Measurements from ENCODE around the gene ACVR1.
"Not testable (repeated sequence)": the region's sequence is repeated elsewhere in the genome, so short reads cannot be mapped to it uniquely, and the experiment has no call there.

The ACVR1 gene

DNA sequence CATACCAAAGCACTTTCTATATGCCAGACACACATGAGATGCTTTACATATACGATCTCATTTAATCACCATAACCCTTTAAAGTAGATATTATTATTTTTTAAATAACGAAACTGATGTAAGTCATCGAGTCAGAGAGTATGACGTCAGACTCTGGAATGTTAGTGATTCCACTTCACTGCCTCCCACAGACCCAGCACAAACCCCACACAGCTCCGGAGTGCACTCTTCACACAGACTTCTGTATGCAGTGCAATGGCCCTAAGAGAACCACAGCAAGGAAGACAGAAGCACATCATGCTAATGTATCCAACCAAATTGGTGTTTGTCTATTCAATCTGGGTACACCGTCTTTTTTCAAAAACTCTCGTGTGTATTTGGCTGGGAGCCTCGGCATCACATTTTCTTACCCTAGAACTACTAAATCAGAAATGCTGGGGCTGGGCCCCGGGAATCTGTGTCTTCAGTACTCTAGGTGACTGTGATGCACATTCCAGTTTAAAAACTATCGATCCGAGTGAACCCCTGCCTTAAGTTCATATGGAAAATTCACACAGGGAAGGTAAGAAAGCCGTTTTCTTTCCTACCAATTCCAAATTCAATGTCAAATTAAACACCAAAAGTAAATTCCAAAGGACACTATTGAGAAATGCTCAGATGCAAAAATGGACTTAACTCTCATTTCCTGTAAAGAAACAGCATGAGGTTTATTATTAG, 129.7 kb downstream of the ACVR1 start:
- in situ Hi-C loops (cut with HindIII; ENCODE audit: low pct_unique_long_range_greater_than_20kb, low sequenced_read_pairs): no loop called here
- TF ChIP-seq JUND (IDR thresholded peaks at IDR 0.05; ENCODE audit: low read depth): no peak
- no peak for DNase-seq (ENCODE audit: low read depth in 1 of 2, low spot score in 1 of 2)

DNA sequence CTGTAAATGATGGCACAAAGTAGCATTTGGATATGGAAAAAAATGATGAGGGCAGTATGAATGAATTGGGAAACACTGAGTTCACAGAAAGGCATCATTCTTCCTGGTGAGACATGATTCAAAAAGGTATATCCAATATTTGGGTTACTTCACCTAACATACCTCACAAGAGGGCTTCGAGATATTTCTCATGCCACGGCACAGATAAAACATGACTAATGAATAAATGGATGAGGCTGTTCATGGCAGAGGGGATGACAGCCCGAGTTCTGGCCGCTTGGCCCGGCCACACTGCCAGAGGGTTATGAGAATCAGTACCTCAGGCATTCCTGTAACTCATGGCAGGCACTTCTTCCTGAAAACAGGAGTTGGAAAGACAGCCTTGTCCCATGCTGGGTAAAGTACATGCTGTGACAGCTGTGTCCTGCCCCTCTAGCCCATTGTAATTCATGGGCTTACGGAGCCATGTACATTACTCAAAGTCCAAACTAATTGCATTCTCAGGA, 131.5 kb downstream of the ACVR1 start:
- no peak for TF ChIP-seq JUND (IDR thresholded peaks at IDR 0.05; ENCODE audit: low read depth)
- no peak for DNase-seq (ENCODE audit: low read depth in 1 of 2, low spot score in 1 of 2)
- in situ Hi-C loops (cut with HindIII; ENCODE audit: low pct_unique_long_range_greater_than_20kb, low sequenced_read_pairs): no loop called here

DNA sequence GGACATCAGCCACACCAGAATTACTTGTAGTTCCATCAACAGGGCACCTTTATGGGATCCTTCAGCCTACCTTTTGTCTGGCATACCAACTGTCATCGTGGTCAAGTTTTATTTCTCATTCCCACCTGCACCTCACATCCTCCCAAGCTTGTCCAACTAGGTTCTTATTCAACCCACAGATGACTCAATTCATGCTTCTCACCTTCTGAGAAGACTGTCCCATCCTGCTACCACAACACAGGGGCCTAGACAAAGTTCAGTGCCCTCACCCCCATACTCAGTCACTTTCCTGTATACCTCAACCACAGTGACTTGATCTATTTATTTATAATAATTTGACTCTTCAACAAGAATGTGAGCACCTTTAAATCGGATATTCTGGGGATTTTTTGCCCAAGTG, 133.1 kb downstream of the ACVR1 start:
- no peak for TF ChIP-seq JUND (IDR thresholded peaks at IDR 0.05; ENCODE audit: low read depth)
- in situ Hi-C loops (cut with HindIII; ENCODE audit: low pct_unique_long_range_greater_than_20kb, low sequenced_read_pairs): no loop called here
- no peak for DNase-seq (ENCODE audit: low read depth in 1 of 2, low spot score in 1 of 2)

DNA sequence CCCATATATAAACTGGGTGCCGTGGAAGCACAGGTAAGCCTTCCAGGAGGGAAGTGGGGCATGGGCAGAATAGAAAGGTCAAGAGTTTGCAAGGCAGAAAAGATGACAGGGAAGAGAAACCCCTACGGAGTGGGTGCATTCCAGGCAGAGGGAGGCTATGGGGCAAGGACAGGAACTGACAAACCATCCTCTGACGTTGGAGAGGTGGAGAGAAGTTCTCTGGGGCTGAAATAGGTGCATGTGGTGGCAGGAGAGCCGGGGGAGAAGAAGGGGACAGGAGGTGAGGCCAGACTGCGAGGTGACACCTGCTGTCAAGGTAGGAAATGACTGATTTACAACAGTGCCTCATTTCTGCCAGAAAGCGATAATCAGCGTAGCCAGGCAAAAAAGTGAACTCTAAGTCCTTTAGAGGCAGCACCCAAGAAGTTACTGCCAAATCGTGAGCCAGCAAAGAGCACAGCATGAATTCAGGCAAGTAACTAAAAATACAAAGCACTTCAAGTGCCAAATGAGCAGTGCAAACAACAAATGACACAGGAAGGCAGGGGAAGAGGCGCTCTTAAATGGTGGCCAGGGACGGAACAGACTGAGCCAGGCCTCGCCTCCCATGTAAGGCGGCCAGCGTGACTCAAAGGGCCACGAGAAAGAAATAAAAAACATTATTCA, 134.2 kb downstream of the ACVR1 start:
- TF ChIP-seq JUND (IDR thresholded peaks at IDR 0.05; ENCODE audit: low read depth): no peak
- in situ Hi-C loops (cut with HindIII; ENCODE audit: low pct_unique_long_range_greater_than_20kb, low sequenced_read_pairs): no loop called here
- no peak for DNase-seq (ENCODE audit: low read depth in 1 of 2, low spot score in 1 of 2)

DNA sequence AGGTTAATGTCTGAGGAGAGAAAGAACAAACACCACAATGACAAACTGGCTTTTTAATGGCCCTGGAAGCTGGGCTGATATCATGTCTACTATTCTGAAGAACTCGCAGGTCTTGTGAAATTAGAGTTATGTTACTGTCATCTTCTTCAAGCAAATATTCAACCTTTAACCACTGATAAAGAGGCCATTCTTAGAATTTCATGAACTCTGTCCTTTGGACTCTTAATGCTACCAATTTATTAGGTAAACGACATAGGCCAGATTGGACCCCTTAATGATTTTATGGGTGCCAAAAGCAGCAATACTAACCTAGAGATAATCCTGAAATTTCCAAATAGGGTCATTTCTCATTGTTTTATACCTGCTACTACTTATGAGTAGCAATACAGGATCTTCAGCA, 138.5 kb downstream of the ACVR1 start:
- no peak for TF ChIP-seq JUND (IDR thresholded peaks at IDR 0.05; ENCODE audit: low read depth)
- in situ Hi-C loops (cut with HindIII; ENCODE audit: low pct_unique_long_range_greater_than_20kb, low sequenced_read_pairs): no loop called here
- DNase-seq (ENCODE audit: low read depth in 1 of 2, low spot score in 1 of 2): no peak

DNA sequence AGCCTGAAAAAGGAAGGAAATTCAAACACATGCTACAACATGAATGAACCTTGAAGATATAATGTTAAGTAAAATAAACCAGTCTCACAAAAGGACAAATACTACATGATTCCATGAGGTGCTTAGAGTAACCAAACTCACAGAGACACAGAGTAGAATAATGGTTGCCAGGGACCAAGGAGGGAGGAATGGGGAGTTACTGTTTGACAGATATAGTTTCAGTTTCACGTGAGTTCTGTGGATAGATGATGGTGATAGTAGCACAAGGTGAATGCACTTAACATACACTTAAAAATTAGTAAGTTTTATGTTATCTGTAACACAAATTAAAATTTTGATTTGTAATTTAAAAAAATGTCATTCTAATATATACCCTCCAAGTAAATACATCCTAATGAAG, 140.6 kb downstream of the ACVR1 start:
- TF ChIP-seq JUND (IDR thresholded peaks at IDR 0.05; ENCODE audit: low read depth): no peak
- no peak for DNase-seq (ENCODE audit: low read depth in 1 of 2, low spot score in 1 of 2)
- in situ Hi-C loops (cut with HindIII; ENCODE audit: low pct_unique_long_range_greater_than_20kb, low sequenced_read_pairs): no loop called here

DNA sequence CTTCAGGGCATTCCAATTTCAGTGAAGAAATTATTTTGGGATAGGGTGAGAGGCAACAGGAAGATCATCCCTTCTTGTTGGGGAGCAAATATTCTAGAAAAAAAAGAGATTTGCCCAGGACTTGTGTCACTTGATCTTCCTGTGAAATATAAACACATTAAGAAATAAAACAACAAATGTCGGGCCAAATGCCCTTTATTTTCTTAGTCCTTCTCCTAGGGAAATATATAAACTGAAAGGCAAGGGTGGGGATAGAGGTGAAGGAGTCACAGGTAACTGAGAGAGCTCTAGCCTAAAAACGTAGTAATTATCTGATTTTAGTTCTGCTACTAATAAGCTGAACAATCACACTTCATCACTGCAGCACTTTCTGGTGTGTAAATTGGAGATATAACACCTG, 142.9 kb downstream of the ACVR1 start:
- DNase-seq (ENCODE audit: low read depth in 1 of 2, low spot score in 1 of 2): no peak
- in situ Hi-C loops (cut with HindIII; ENCODE audit: low pct_unique_long_range_greater_than_20kb, low sequenced_read_pairs): no loop called here
- TF ChIP-seq JUND (IDR thresholded peaks at IDR 0.05; ENCODE audit: low read depth): no peak

DNA sequence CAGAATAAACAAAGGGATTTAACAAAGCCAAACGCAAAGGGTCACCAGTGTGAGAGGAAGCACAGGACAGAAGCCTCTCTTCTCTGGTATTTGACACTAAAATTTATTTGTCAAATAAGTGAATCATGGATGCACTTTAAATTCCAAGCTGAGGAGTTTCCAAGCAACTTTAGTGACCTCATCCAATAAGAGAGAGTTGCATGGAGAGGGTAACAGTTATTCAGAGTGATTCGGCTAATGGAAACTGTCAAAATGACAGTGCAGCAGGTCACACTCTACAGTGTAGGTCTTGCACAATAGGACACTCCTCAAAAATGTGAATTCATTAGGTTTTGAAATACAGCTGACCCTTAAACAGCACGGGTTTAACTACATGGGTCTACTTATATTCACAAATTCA, 143.5 kb downstream of the ACVR1 start:
- no peak for TF ChIP-seq JUND (IDR thresholded peaks at IDR 0.05; ENCODE audit: low read depth)
- no peak for DNase-seq (ENCODE audit: low read depth in 1 of 2, low spot score in 1 of 2)
- in situ Hi-C loops (cut with HindIII; ENCODE audit: low pct_unique_long_range_greater_than_20kb, low sequenced_read_pairs): no loop called here

DNA sequence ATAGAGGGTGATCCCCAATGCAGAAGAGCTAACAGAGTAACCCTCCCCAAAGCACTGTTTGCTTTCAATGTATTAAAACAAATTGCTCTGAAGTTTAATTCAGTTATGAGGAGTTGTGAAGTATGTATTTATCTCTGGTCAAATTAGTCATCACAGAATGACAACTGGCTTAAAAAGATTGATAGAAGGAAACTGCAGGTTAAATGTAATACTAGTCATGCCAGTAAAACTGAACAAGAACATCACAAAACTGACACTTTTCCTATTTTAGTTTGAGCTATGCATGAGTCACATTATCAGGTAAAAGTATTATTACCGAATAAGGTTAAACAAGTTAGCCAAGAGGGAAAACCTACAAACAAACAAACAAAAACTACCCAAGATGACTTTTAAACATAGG, 148.4 kb downstream of the ACVR1 start:
- DNase-seq (ENCODE audit: low read depth in 1 of 2, low spot score in 1 of 2): no peak
- in situ Hi-C loops (cut with HindIII; ENCODE audit: low pct_unique_long_range_greater_than_20kb, low sequenced_read_pairs): no loop called here
- no peak for TF ChIP-seq JUND (IDR thresholded peaks at IDR 0.05; ENCODE audit: low read depth)

DNA sequence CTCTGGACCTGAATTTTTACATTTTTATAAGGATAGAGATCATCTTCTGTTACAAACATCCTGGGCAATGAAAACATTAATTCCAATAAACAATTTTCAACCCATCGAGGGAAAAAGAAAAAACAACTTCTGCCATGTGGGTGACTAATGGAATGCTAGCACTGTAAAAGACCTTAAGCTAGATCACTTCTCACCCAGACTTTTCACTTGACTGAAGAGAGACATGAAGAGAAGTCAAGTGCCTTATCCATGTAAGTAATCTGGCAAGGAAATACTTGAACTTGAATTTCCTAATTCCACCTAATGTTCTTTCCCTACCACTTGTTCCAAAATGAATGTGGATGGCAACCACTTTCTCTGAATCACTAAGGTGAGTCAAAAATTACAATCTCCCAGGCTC, 149.2 kb downstream of the ACVR1 start:
- DNase-seq (ENCODE audit: low read depth in 1 of 2, low spot score in 1 of 2): no peak
- TF ChIP-seq JUND (IDR thresholded peaks at IDR 0.05; ENCODE audit: low read depth): no peak
- in situ Hi-C loops (cut with HindIII; ENCODE audit: low pct_unique_long_range_greater_than_20kb, low sequenced_read_pairs): no loop called here

DNA sequence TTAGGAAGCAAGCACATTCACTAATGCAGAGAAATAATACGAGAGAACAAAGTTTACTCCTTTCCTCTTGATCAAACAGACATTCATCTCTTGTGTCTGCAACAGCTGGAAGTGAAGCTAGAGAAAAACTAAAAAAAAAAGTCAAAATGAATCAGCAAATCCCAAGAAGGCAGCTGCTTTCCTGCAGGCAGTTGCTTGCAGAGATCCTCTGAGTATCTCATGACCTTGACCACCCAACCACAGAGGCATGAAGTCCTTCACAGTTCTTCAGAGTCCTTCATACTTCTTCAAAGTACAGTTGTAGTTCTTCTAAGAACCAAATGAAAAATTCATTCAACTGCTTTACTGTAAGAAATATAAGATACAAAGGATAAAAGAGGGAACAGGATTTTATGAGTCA, 150.3 kb downstream of the ACVR1 start:
- DNase-seq (ENCODE audit: low read depth in 1 of 2, low spot score in 1 of 2): no peak
- in situ Hi-C loops (cut with HindIII; ENCODE audit: low pct_unique_long_range_greater_than_20kb, low sequenced_read_pairs): no loop called here
- TF ChIP-seq JUND (IDR thresholded peaks at IDR 0.05; ENCODE audit: low read depth): no peak

DNA sequence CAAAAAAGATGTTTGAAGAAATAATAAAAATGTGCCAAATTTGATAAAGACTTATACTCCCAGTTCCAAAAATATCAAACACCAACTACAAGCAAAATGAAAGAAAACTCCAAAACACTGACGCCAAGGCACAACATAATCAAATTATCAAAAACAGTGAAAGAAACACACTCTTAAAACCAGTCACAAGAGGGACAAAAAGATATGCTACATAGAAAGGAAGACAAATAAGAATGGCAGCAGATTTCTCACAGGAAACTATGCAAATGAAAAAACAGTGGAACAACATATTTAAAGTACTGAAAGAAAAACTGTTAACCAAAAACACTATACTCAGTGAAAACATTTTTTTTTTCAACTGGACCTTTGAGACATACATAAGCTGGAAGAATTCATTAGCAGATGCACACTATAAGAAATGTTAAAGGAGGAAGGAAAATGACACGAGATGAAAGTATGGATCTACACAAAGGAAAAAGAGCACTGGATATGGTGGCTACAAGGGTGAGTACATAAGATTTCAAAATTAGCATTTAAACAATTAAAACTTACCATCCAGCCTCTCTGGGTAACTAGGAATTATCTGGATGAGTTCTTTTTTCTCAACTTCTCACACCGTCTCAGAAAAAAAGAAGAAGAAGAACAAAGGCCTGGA, 153.4 kb downstream of the ACVR1 start:
- no peak for TF ChIP-seq JUND (IDR thresholded peaks at IDR 0.05; ENCODE audit: low read depth)
- in situ Hi-C loops (cut with HindIII; ENCODE audit: low pct_unique_long_range_greater_than_20kb, low sequenced_read_pairs): no loop called here
- no peak for DNase-seq (ENCODE audit: low read depth in 1 of 2, low spot score in 1 of 2)

DNA sequence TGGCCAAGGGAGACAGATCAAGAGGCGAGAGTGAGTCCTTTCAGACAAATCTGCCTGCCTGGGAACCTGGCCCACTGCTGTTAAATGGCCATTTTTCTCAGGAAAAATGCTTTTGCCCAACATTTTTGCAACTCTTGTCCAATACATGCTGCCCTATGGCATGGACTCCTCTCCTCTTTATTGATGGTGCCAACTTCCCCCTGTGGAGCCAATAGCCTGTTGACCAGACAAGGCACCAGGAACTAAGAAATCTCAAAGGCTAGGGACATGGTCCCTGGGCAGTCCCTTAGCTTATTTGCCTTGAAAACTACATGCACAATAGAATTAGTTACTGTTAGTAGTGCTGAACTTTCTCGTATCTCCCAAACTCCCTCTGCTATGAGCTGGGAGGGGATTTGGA, 155.6 kb downstream of the ACVR1 start:
- no peak for DNase-seq (ENCODE audit: low read depth in 1 of 2, low spot score in 1 of 2)
- TF ChIP-seq JUND (IDR thresholded peaks at IDR 0.05; ENCODE audit: low read depth): no peak
- in situ Hi-C loops (cut with HindIII; ENCODE audit: low pct_unique_long_range_greater_than_20kb, low sequenced_read_pairs): no loop called here

DNA sequence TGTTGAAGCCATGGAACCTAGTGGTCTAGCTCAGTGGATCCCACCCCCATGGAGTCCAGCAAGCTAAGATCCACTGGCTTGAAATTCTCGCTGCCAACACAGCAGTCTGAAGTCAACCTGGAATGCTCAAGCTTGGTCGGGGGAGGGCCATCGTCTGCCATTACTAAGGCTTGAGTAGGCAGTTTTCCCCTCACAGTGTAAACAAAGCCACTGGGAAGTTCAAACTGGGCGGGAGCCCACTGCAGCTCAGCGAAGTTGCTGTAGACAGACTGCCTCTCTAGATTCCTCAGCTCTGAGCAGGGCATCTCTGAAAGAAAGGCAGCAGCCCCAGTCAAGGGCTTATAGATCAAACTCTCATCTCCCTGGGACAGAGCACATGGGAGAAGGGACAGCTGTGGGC, 171.5 kb downstream of the ACVR1 start:
- DNase-seq (ENCODE audit: low read depth in 1 of 2, low spot score in 1 of 2); in situ Hi-C loops (cut with HindIII; ENCODE audit: low pct_unique_long_range_greater_than_20kb, low sequenced_read_pairs): not testable (repeated sequence)

DNA sequence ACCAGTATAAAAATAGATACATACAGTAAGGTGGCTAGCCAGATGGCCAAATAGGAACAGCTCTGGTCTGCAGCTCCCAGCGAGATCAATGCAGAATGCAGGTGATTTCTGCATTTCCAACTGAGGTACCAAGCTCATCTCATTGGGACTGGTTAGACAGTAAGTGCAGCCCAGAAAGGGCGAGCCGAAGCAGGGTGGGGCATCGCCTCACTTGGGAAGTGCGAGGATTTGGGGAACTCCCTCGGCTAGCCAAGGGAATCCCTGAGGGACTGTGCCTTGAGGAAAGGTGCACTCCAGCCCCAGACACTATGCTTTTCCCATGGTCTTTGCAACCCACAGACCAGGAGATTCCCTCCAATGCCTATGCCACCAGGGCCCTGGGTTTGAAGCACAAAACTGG, 172.0 kb downstream of the ACVR1 start:
- DNase-seq (ENCODE audit: low read depth in 1 of 2, low spot score in 1 of 2); in situ Hi-C loops (cut with HindIII; ENCODE audit: low pct_unique_long_range_greater_than_20kb, low sequenced_read_pairs): not testable (repeated sequence)

Data from T47D (cell line).